ENCODE data around the gene CISD2.
"Not testable (repeated sequence)": the region's sequence is repeated elsewhere in the genome, so short reads cannot be mapped to it uniquely, and the experiment has no call there.

GRCh38 chr4:102938063-102938462 lies 69.3 kb downstream of the CISD2 start:
- TF ChIP-seq POLR2AphosphoS5, TAF1, POLR2A (IDR thresholded peaks at IDR 0.05; ENCODE audit: low read depth, low read length): not testable (repeated sequence)

All from GM12891 (cell line).